H1 (cell line): ENCODE data around the gene CD79A. TPM values are rescaled to one million over a fixed set of nuclear protein-coding genes. Genes with fewer than 3 reads are reported as not detected.

ENCODE experiments used
- BCL11A ChIP-seq, 2 experiments: IDR thresholded peaks; one replicate each; pipeline ENCODE4 v1.6.1; 2011; ENCODE audit warnings: low read depth in 2 of 2, low read length in 2 of 2, mild to moderate bottlenecking in 2 of 2
- FOSL1 ChIP-seq: IDR thresholded peaks from 2 replicates; pipeline ENCODE4 v1.6.1; 2011; ENCODE audit warnings: mild to moderate bottlenecking, low read depth, low read length, moderate library complexity; ENCODE audit not compliant: insufficient read depth
- RAD21 ChIP-seq, 2 experiments: IDR thresholded peaks in 1 of 2; conservative IDR thresholded peaks in 1 of 2; 2 replicates each; pipeline ENCODE4 v1.6.1; 2011; ENCODE audit warnings: low read depth in 2 of 2, low read length in 2 of 2, improper control_type of control experiment in 1 of 2, inconsistent platforms in 1 of 2, mild to moderate bottlenecking in 1 of 2, moderate library complexity in 1 of 2
- SAP30 ChIP-seq: fragments of 300-600 bp; sonication (generic); IDR thresholded peaks from 2 replicates; pipeline ENCODE4 v1.7.1; 2012; ENCODE audit warnings: low read length, moderate library complexity, mild to moderate bottlenecking, inconsistent platforms; ENCODE audit not compliant: insufficient read depth, insufficient replicate concordance
- TAF1 ChIP-seq: IDR thresholded peaks from 2 replicates; pipeline ENCODE4 v1.6.1; 2011; ENCODE audit warnings: mild to moderate bottlenecking, low read depth, low read length
- polyA plus RNA-seq, 7 experiments: library from polyadenylated mRNA; depleted of rRNA in 3 of 7; stranded (reverse) in 5 of 7; unstranded in 2 of 7; fragments of >200 nt in 5 of 7; fragments of 200-250 nt in 2 of 7; gene quantifications; 1 replicate in 5 of 7; 2 replicates in 1 of 7; 4 replicates in 1 of 7; pipeline versions ENCODE4 v1.2.1 to v1.2.3, GENCODE V29; 2011 to 2013; ENCODE audit warnings: missing spikeins in 2 of 7, mixed read lengths in 2 of 7
- total RNA-seq: library from RNA; stranded (reverse); fragmentation: NEBNext Ultra II Directional; extraction: Animal tissue kit (Norgen Biotek cat#: 25700); gene quantifications from 2 replicates; pipeline ENCODE4 v1.2.1, GENCODE V29; 2021

Gene CD79A
- total and polyA plus RNA-seq, 2 of the 8 experiments (the other 6 are each of a cell fraction or from before 2014, with no cell fraction given): 0.54 to 0.77 TPM

- TF ChIP-seq RAD21 (IDR thresholded peaks at IDR 0.05 in 1 of 2, conservative IDR thresholded peaks at IDR 0.05 in 1 of 2; ENCODE audit: low read depth in 2 of 2, low read length in 2 of 2) (no peak), TAF1 (no peak), SAP30 (no peak), FOSL1 (no peak), BCL11A (IDR thresholded peaks at IDR 0.05; ENCODE audit: low read depth in 2 of 2, low read length in 2 of 2) (no peak)
Measured at GRCh38 chr19:41903193-41903953, 26.3 kb downstream of the CD79A start (continued).
